KOPT-K1 (cell line): ENCODE data around the gene ARID1B.
"Not testable (repeated sequence)": the region's sequence is repeated elsewhere in the genome, so short reads cannot be mapped to it uniquely, and the experiment has no call there.

ENCODE experiments used
- H3K27ac ChIP-seq: fragments of 200-600 bp; sonication (generic); 2 replicates; pipeline ENCODE4 v1.5.1; 2016; ENCODE audit warnings: antibody characterized with exemption, mild to moderate bottlenecking, low read depth, low read length; ENCODE audit not compliant: poor library complexity, severe bottlenecking
- H3K36me3 ChIP-seq: fragments of 200-600 bp; sonication (generic); 2 replicates; pipeline ENCODE4 v1.5.1; 2017; ENCODE audit warnings: antibody characterized with exemption, mild to moderate bottlenecking, low read length, moderate library complexity; ENCODE audit not compliant: insufficient read depth
- H3K9me3 ChIP-seq: fragments of 200-600 bp; sonication (generic); 2 replicates; pipeline ENCODE4 v1.5.1; 2017; ENCODE audit warnings: antibody characterized with exemption, low read length, mild to moderate bottlenecking; ENCODE audit not compliant: insufficient read depth, poor library complexity, severe bottlenecking

The ARID1B gene

GRCh38 chr6:156976216-156977127 is 199.3 kb downstream of the ARID1B start:
- Histone ChIP-seq H3K36me3 (no peaks in the 10 kb centered on the region), H3K27ac (peak overlapping the region; percentile 45), H3K9me3 (no peaks in the 10 kb centered on the region)

GRCh38 chr6:156977527-156978291 is 200.5 kb downstream of the ARID1B start:
- no peaks in the 10 kb centered on the region for H3K36me3 ChIP-seq
- H3K27ac ChIP-seq: no peak overlapping the region
- H3K9me3 ChIP-seq: no peaks in the 10 kb centered on the region

GRCh38 chr6:156978948-156979347 is 201.8 kb downstream of the ARID1B start:
- Histone ChIP-seq H3K9me3 (no peaks in the 10 kb centered on the region), H3K36me3 (no peaks in the 10 kb centered on the region), H3K27ac (no peak overlapping the region)

- Histone ChIP-seq H3K36me3 (no peaks in the 10 kb centered on the region), H3K9me3 (no peaks in the 10 kb centered on the region), H3K27ac (no peak overlapping the region)
Measured at GRCh38 chr6:156980515-156980914, 203.3 kb downstream of the ARID1B start.

- no peaks in the 10 kb centered on the region for H3K36me3 ChIP-seq
- H3K27ac ChIP-seq: no peak overlapping the region
Measured at GRCh38 chr6:156980948-156981347, 203.8 kb downstream of the ARID1B start.

GRCh38 chr6:156982168-156982567 is 205.0 kb downstream of the ARID1B start:
- no peak overlapping the region for H3K27ac ChIP-seq
- H3K36me3 ChIP-seq: no peaks in the 10 kb centered on the region
- H3K9me3 ChIP-seq: no peaks in the 10 kb centered on the region

More at GRCh38 chr6:156980948-156981347, 203.8 kb downstream of the ARID1B start:
- H3K9me3 ChIP-seq: no peaks in the 10 kb centered on the region

- not testable (repeated sequence) for H3K9me3 ChIP-seq, H3K36me3 ChIP-seq, H3K27ac ChIP-seq
Measured at GRCh38 chr6:156982864-156983263, 205.7 kb downstream of the ARID1B start.

- H3K9me3 ChIP-seq: no peaks in the 10 kb centered on the region
- no peaks in the 10 kb centered on the region for H3K36me3 ChIP-seq
- H3K27ac ChIP-seq: no peak overlapping the region
Measured at GRCh38 chr6:156984178-156984738, 207.1 kb downstream of the ARID1B start.

- Histone ChIP-seq H3K27ac (no peak overlapping the region), H3K9me3 (no peaks in the 10 kb centered on the region), H3K36me3 (no peaks in the 10 kb centered on the region)
Measured at GRCh38 chr6:156985309-156985708, 208.1 kb downstream of the ARID1B start.

- H3K36me3 ChIP-seq: no peaks in the 10 kb centered on the region
- H3K9me3 ChIP-seq: no peaks in the 10 kb centered on the region
- no peak overlapping the region for H3K27ac ChIP-seq
Measured at GRCh38 chr6:156988276-156989158, 211.3 kb downstream of the ARID1B start.

GRCh38 chr6:156989159-156989806 is 212.1 kb downstream of the ARID1B start:
- H3K27ac ChIP-seq: no peak overlapping the region
- H3K9me3 ChIP-seq: no peaks in the 10 kb centered on the region
- H3K36me3 ChIP-seq: no peaks in the 10 kb centered on the region

GRCh38 chr6:156992020-156992804 is 215.0 kb downstream of the ARID1B start:
- Histone ChIP-seq H3K36me3 (no peaks in the 10 kb centered on the region), H3K27ac (no peak overlapping the region), H3K9me3 (no peaks in the 10 kb centered on the region)

- Histone ChIP-seq H3K9me3 (no peaks in the 10 kb centered on the region), H3K36me3 (no peaks in the 10 kb centered on the region), H3K27ac (no peak overlapping the region)
Measured at GRCh38 chr6:156993713-156994112, 216.5 kb downstream of the ARID1B start.
